GM21367 (cell line): ENCODE data around the gene AGPAT1.
"Not testable (repeated sequence)": the region's sequence is repeated elsewhere in the genome, so short reads cannot be mapped to it uniquely, and the experiment has no call there.

Experiments
- ATAC-seq: cut with Tn5 transposase; IDR thresholded peaks from one replicate; pipeline ENCODE4 v1.9.1; 2021; ENCODE audit not compliant: unreplicated experiment

Gene AGPAT1

GRCh38 chr6:32175711-32176475 lies at the start of gene AGPAT1:
Gene AGPAT1, minus strand, starts transcription at chr6:32176084. Its CDS starts 4,588 bp downstream, at chr6:32171496.
- peak; percentile 37 for ATAC-seq

- ATAC-seq = no peak
These were observed 48.8 kb upstream of the AGPAT1 start for GRCh38 chr6:32224696-32225095.

- no peak for ATAC-seq
These were observed 47.7 kb upstream of the AGPAT1 start, which contains the start of gene NOTCH4 for GRCh38 chr6:32223258-32224235. Gene NOTCH4, minus strand, starts transcription at chr6:32224067. Its CDS starts 139 bp downstream, at chr6:32223928.

DNA sequence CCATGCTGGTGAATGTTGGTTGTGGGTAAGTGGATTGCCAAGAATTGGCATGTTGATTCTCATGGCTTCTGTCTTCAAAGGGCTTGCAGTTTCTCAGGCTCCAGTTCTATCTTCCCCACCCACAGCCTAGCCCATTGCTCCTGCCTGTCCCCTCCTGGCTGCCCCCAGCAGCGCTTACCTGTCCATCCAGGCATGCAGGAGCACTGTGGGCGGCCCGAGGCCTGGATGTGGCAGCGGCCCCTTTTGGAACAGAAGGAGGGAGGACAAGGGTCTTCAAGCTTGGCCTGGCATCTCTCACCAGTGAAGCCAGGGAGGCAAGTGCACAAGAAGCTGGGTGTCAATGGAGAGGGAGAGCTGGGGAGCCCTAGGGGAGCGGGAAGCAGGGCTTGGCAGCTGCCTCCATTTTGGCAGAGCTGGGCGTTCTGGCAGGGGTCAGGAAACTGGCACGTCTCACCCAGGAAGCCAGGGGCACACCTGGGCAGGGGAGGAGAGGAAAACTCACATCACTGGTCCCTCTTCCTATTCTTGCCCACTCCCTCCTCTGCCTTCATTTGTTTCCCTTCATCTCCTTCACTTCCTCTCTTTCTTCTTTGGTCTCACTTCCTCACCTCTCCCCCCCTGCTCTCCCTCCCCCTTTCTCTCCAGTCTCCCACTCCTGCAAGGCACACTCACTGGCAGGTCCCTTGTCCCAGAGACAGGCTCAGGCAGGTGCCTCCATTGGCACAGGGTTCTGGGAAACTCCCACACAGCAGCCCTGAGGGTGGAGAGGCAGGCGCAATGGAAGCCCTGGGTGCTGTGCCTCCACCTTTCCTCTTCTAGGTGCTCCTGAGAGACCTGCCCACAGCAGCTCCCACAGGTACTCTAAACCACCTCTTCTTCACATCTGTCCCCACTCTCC lies 46.7 kb upstream of the AGPAT1 start:
- ATAC-seq = no peak

DNA sequence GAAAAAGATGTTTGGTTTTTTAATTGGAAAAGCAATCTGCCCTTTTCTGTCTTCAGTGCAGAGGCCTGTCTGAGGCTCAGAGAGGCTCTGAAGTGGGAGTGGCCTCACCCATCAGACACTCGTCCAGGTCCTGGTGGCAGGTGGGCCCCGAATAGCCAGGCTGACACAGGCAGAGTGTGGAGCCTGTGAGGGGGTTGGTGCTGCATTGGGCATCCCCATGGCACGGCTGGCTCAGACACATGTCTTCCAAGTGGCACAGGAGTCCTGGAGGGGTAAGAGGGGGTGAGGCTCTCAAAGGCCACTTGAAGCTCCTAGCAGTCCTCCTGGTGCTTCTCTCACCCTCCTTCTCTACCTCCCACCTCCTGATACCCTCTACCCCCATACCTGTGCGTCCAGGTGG lies 44.1 kb upstream of the AGPAT1 start:
- ATAC-seq = no peak

- no peak for ATAC-seq
These were observed 42.3 kb upstream of the AGPAT1 start for GRCh38 chr6:32218167-32218566.

DNA sequence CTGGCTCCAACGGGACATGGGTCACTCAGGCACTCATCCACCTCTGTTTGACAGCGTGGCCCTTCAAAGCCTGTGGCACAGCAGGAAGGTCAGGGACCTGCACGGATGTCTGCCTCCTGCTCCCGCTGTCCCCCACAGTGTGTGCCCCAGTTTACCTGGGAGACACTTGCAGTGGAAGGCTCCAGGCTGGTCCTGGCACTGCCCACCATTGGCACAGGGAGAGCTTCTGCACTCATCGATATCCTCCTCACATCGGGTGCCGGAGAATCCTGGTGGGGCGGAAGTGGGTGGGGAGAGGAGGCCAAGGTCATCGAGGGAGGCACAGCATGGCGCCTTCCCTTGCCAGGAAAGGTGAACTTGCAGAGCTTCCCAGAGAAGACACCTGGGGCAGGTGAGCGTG lies 41.1 kb upstream of the AGPAT1 start:
- ATAC-seq = no peak

GRCh38 chr6:32216285-32216684 lies 40.4 kb upstream of the AGPAT1 start:
- no peak for ATAC-seq

GRCh38 chr6:32215617-32216016 lies 39.7 kb upstream of the AGPAT1 start:
- no peak for ATAC-seq

DNA sequence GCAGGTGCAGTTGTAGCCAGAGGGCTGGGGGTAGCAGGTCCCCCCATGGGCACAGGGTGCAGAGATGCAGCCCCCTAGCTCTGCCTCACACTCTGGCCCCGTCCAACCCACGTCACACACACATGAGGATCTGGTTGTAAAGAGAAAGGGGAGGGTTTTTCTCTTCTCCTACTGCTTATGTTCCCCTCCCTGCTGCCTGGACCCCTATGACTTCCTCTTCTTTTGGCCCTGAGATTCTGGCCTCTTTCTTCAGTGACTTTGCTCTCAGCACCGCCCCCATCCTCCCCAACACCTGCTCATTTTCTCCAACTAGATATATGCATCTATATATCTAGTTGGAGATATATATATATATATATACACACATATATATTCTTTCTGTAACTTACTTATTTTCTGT lies 38.2 kb upstream of the AGPAT1 start:
- no peak for ATAC-seq

GRCh38 chr6:32213649-32214048 lies 37.8 kb upstream of the AGPAT1 start:
- ATAC-seq = no peak

DNA sequence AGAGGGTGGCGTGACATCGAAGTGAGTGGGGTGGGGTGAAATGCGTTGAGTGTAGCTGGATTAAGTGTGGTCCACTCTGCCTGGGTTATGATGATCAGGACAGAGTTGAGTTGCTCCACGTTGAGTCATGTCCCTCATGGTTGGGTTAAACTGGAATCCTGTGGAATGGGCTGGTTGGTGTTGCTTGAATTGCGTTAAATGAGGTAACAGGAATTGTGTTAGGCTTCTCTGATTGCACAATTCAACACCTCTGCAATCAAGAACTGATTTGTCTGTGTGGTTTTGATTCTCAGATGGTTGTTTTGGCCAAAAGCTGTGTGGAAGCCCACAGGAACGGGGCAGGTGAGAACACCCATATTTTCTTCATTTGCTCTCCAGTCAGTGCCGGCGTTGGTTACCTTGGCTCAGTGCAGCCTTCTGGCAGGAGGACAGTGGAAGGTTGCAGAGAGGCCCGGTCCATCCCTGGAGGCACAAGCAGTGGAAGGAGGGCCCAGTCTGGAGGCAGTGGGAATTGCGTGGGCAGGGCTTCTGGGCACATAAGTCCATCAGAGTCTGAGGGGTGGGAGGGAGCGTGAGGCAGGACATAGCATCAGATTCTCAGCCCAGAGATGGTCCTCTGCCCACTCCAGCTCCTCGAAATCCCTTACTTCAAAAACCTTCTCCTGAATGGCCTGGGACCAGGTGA lies 36.3 kb upstream of the AGPAT1 start:
- no peak for ATAC-seq

DNA sequence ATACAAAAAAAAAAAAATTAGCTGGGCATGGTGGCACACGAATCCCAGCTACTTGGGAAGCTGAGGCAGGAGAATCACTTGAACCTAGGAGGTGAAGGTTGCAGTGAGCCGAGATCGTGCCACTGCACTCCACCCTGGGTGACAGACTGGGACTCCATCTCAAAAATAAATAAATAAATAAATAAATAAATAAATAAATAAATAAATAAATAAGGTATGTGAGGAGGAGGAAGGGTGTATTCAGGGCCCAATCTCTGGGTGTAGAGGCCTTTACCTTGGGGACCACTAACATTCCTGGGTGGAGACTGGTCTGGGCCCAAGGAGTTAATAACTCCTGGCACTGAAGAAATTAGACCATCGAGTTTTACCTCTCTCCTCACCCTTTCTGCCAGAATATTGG lies 35.5 kb upstream of the AGPAT1 start:
- not testable (repeated sequence) for ATAC-seq

- ATAC-seq = no peak
These were observed 34.3 kb upstream of the AGPAT1 start for GRCh38 chr6:32210191-32210601.

DNA sequence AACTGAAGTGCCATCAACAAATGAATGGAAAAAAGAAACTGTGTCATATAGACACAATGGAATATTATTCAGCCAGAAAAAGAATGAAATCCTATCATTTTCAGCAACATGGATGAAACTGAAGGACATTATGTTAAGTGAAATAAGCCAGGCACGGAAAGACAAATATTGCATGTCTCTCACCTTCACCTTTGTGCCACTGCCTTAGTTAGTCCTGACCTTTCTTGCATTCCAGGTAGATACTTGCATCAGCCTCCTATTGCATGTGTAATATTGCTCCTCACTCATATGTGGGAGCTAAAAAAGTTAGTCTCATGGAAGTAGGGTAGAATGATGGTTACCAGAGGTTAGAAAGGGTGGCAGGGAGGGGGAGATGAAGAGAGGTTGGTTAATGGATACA lies 33.1 kb upstream of the AGPAT1 start:
- ATAC-seq = no peak

DNA sequence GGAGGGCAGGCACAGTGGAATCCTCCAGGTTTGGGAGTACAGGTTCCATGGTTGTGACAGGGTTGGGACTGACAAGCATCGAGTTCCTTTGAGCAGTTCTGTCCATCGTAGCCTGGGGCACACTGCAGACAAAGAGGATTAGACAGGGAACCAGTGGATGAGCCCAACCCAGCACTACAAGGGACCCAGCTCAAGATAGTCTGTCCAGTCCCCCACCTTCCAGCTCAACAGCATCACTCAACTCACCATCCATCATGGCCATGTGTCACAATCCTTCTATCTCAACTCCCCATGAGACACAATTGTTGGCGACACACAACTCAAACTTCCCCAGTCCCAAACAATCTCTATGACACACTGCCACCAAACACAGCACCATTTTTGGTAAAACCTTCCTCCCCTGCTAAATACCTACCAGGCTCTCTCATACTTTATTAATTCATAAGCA lies 28.4 kb upstream of the AGPAT1 start:
- no peak for ATAC-seq

- ATAC-seq = no peak
These were observed 27.8 kb upstream of the AGPAT1 start for GRCh38 chr6:32203426-32204267.

- no peak for ATAC-seq
These were observed 26.3 kb upstream of the AGPAT1 start for GRCh38 chr6:32202186-32202585.
